Measurements from ENCODE around the gene GRK7. TPM values are rescaled to one million over a fixed set of nuclear protein-coding genes. Genes with fewer than 3 reads are reported as not detected.

Gene GRK7, protein sequence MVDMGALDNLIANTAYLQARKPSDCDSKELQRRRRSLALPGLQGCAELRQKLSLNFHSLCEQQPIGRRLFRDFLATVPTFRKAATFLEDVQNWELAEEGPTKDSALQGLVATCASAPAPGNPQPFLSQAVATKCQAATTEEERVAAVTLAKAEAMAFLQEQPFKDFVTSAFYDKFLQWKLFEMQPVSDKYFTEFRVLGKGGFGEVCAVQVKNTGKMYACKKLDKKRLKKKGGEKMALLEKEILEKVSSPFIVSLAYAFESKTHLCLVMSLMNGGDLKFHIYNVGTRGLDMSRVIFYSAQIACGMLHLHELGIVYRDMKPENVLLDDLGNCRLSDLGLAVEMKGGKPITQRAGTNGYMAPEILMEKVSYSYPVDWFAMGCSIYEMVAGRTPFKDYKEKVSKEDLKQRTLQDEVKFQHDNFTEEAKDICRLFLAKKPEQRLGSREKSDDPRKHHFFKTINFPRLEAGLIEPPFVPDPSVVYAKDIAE (N-terminal part only)
- total RNA-seq: not detected in 2 replicates

DNA sequence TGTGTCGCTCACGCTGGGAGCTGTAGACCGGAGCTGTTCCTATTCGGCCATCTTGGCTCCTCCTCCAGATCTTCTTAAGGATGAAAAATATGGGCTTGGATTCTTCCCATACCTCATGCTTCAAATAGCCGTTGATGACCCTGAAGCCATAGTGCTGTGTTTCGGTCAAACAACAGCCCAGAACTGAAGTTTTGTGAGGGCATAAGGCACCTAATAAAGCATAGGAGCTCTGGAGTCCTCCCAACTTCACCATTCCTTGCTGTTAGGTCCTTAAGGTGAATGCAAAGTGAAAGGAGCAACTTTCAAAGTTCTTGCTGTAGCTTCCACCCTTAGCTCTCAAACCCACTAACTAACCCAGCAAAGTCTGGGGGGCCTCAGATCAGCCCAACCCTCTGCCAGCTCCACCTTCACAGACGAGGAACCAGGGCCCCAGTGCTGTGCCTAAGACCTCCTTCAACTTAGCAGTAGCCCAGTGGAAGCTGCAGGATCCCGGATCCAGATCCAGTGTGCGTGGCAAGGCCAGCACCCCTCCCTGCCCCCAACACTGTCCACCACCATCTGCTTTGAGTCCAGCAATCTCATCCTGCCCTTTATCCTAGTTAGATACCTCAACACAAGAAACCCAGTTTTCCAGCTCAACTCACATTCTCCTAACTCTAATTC lies at the start of gene GRK7:
Gene GRK7 (plus strand): TSS at position 321 of the 663 bp plus-strand sequence. CDS start 14,877 bp downstream, outside the sequence.

DNA sequence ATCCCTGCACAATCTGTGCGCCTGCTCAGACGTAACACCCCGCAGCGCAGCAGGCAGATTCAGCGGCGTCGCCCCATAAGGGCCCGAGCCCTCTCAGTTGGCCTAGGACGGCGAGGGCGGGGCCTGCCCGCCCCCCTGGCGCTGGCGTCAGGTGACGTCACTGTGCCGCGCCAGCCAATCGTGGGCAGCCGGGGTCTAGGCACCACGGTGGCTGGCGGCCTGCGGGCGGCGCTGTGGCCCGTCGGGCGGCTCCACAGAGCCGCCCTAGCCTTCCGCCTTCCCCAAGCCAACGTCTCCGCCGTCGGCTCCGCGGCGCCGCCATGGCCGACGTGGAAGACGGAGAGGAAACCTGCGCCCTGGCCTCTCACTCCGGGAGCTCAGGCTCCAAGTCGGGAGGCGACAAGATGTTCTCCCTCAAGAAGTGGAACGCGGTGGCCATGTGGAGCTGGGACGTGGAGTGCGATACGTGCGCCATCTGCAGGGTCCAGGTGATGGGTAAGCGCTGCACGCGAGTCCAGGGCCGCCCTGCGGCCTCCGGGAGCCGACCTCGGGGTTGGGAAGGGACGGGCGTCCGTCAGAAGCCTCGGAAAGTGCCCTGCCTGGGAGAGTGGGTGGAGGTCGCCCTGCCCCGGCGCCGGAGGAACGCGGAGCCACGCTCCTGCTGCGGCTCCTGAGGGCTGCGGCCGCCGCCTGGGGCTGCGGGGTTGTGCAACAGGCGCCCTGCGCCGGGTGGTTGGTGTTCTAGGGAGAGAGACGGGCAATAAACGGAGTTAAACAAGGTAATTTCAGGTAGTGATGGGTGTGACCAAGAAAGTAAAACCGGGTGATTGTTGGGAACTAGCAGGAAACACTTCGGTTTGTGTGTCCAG lies 25.0 kb upstream of the GRK7 start, which contains the start of gene RNF7:
Gene RNF7 (plus strand): TSS at position 277 of the 869 bp plus-strand sequence. CDS start 44 bp downstream, at position 321.

Other genes with a start within 250 kb of the GRK7 start
- gene RNF7, start 25.1 kb upstream of the GRK7 start, total RNA-seq: 208 and 220 TPM in 2 replicates
- gene ATP1B3, start 113.2 kb downstream of the GRK7 start, total RNA-seq: 184 and 190 TPM in 2 replicates

All from mammary microvascular endothelial cell (primary cell).